Measurements from ENCODE around the gene PWP2.

Gene PWP2

GRCh38 chr21:44065428-44065827 is 41.8 kb upstream of the PWP2 start:
- Histone ChIP-seq H3K27me3 (ENCODE audit: low read depth, low read length) (no peaks in the 10 kb centered on the region), H3K4me1 (ENCODE audit: low read length) (peaks cover 4% of the 10 kb centered on the region; the same call in 1 of the 2 replicates), H3K27ac (ENCODE audit: low read length) (no peak overlapping the region), H3K9ac (ENCODE audit: low read length) (no peak overlapping the region), H3K9me3 (ENCODE audit: insufficient read depth, low read length) (no peaks in the 10 kb centered on the region), H3K79me2 (ENCODE audit: low read length) (peaks cover 7% of the 10 kb centered on the region; the same call in 1 of the 2 replicates), H3K36me3 (replicated peaks; ENCODE audit: low read depth, low read length) (peaks cover 10% of the 10 kb centered on the region), H3K4me2 (ENCODE audit: low read length) (no peak overlapping the region), H3K4me3 (ENCODE audit: low read length) (no peak overlapping the region), H4K20me1 (ENCODE audit: insufficient read depth, low read length) (0 out of 2 replicates have a peak, but pooled peaks cover 3% of the 10 kb centered on the region), H2AFZ (ENCODE audit: low read depth, low read length) (no peak overlapping the region)
- TF ChIP-seq EZH2phosphoT487 (IDR thresholded peaks at IDR 0.05; ENCODE audit: low read depth) = no peak
- no peak for TF ChIP-seq CTCF (IDR thresholded peaks at IDR 0.05; ENCODE audit: low read depth, low read length)

GRCh38 chr21:44066116-44066515 is 41.1 kb upstream of the PWP2 start:
- H3K27ac ChIP-seq (ENCODE audit: low read length) = no peak overlapping the region

GRCh38 chr21:44067011-44067839 is 40.0 kb upstream of the PWP2 start:
- Histone ChIP-seq H3K4me3 (ENCODE audit: low read length) (no peak overlapping the region), H3K79me2 (ENCODE audit: low read length) (peaks cover 7% of the 10 kb centered on the region; the same call in 1 of the 2 replicates), H3K9me3 (ENCODE audit: insufficient read depth, low read length) (no peaks in the 10 kb centered on the region), H3K27me3 (ENCODE audit: low read depth, low read length) (no peaks in the 10 kb centered on the region), H4K20me1 (ENCODE audit: insufficient read depth, low read length) (0 out of 2 replicates have a peak, but pooled peaks cover 3% of the 10 kb centered on the region), H3K27ac (ENCODE audit: low read length) (no peak overlapping the region), H3K4me2 (ENCODE audit: low read length) (no peak overlapping the region), H2AFZ (ENCODE audit: low read depth, low read length) (no peak overlapping the region), H3K36me3 (replicated peaks; ENCODE audit: low read depth, low read length) (peaks cover 10% of the 10 kb centered on the region), H3K4me1 (ENCODE audit: low read length) (peaks cover 4% of the 10 kb centered on the region; the same call in 1 of the 2 replicates), H3K9ac (ENCODE audit: low read length) (no peak overlapping the region)
- TF ChIP-seq CTCF (IDR thresholded peaks at IDR 0.05; ENCODE audit: low read depth, low read length) (no peak), EZH2phosphoT487 (IDR thresholded peaks at IDR 0.05; ENCODE audit: low read depth) (no peak)

More at GRCh38 chr21:44066116-44066515, 41.1 kb upstream of the PWP2 start:
- H3K36me3 ChIP-seq (replicated peaks; ENCODE audit: low read depth, low read length) = peaks cover 10% of the 10 kb centered on the region
- peaks cover 4% of the 10 kb centered on the region; the same call in 1 of the 2 replicates for H3K4me1 ChIP-seq (ENCODE audit: low read length)
- H3K4me2 ChIP-seq (ENCODE audit: low read length) = no peak overlapping the region
- H3K79me2 ChIP-seq (ENCODE audit: low read length) = peaks cover 7% of the 10 kb centered on the region; the same call in 1 of the 2 replicates
- H3K9ac ChIP-seq (ENCODE audit: low read length) = no peak overlapping the region
- TF ChIP-seq CTCF (IDR thresholded peaks at IDR 0.05; ENCODE audit: low read depth, low read length) (no peak), EZH2phosphoT487 (IDR thresholded peaks at IDR 0.05; ENCODE audit: low read depth) (no peak)
- H3K4me3 ChIP-seq (ENCODE audit: low read length) = no peak overlapping the region
- H3K27me3 ChIP-seq (ENCODE audit: low read depth, low read length) = no peaks in the 10 kb centered on the region
- H4K20me1 ChIP-seq (ENCODE audit: insufficient read depth, low read length) = 0 out of 2 replicates have a peak, but pooled peaks cover 3% of the 10 kb centered on the region
- no peak overlapping the region for H2AFZ ChIP-seq (ENCODE audit: low read depth, low read length)
- H3K9me3 ChIP-seq (ENCODE audit: insufficient read depth, low read length) = no peaks in the 10 kb centered on the region

DNA sequence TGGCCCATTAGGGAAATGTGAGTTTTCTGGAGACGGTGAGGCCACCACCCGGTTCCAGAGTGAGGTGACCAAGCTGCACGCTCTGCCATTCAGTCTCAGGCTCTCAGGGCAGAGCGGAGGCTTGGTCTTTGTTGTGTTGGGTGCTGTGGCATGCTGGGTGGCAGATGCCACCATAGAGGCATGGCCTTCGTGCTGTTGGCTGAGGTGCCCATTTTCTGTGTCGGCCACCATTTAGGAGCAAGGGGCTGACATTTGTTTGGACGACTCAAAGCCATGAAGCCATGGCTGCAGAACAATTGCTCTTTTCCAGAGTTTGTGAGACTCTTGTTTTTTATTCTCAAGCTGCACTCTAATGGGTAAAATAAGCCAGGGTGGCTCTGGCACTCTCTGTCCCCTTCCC is 36.8 kb upstream of the PWP2 start:
- no peaks in the 10 kb centered on the region for H3K9me3 ChIP-seq (ENCODE audit: insufficient read depth, low read length)
- H3K27ac ChIP-seq (ENCODE audit: low read length) = no peak overlapping the region
- no peak overlapping the region for H3K4me3 ChIP-seq (ENCODE audit: low read length)
- H4K20me1 ChIP-seq (ENCODE audit: insufficient read depth, low read length) = no peaks in the 10 kb centered on the region
- no peaks in the 10 kb centered on the region for H3K27me3 ChIP-seq (ENCODE audit: low read depth, low read length)
- no peak overlapping the region for H3K4me2 ChIP-seq (ENCODE audit: low read length)
- H3K4me1 ChIP-seq (ENCODE audit: low read length) = peaks cover 2% of the 10 kb centered on the region; the same call in 1 of the 2 replicates
- no peak overlapping the region for H3K9ac ChIP-seq (ENCODE audit: low read length)
- TF ChIP-seq CTCF (IDR thresholded peaks at IDR 0.05; ENCODE audit: low read depth, low read length) = no peak
- TF ChIP-seq EZH2phosphoT487 (IDR thresholded peaks at IDR 0.05; ENCODE audit: low read depth) = no peak
- peaks cover 7% of the 10 kb centered on the region; the same call in 1 of the 2 replicates for H3K79me2 ChIP-seq (ENCODE audit: low read length)
- no peak overlapping the region for H2AFZ ChIP-seq (ENCODE audit: low read depth, low read length)
- H3K36me3 ChIP-seq (replicated peaks; ENCODE audit: low read depth, low read length) = peaks cover 12% of the 10 kb centered on the region
